ENCODE data around the gene IGLL5.

IGLL5 gene

DNA sequence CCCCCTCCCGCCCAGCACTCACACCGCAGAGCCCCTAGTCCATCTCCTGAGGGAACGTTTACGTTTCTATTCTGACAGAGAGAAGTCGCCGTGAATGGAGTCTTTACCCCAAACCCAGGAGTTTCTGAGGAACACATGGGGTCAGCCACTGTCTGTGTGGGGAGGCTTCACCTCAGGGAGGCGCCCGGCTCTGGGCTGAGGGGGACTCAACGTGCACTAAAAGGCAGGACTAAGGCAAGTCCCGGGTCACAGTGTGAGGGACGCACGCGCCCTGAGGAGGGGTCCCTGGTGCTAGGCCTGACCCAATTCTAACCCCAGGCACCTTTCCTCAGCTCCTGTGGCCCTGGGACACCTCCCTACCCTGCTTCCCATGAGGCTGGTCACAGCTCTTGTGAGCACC lies 32.5 kb upstream of the IGLL5 start:
- H3K4me3 ChIP-seq (ENCODE audit: low read depth, low read length) = no peak overlapping the region
- TF ChIP-seq, protein P1, sequence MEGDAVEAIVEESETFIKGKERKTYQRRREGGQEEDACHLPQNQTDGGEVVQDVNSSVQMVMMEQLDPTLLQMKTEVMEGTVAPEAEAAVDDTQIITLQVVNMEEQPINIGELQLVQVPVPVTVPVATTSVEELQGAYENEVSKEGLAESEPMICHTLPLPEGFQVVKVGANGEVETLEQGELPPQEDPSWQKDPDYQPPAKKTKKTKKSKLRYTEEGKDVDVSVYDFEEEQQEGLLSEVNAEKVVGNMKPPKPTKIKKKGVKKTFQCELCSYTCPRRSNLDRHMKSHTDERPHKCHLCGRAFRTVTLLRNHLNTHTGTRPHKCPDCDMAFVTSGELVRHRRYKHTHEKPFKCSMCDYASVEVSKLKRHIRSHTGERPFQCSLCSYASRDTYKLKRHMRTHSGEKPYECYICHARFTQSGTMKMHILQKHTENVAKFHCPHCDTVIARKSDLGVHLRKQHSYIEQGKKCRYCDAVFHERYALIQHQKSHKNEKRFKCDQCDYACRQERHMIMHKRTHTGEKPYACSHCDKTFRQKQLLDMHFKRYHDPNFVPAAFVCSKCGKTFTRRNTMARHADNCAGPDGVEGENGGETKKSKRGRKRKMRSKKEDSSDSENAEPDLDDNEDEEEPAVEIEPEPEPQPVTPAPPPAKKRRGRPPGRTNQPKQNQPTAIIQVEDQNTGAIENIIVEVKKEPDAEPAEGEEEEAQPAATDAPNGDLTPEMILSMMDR (IDR thresholded peaks at IDR 0.05; ENCODE audit: borderline replicate concordance, insufficient read depth, low read depth, low read length) = no peak

DNA sequence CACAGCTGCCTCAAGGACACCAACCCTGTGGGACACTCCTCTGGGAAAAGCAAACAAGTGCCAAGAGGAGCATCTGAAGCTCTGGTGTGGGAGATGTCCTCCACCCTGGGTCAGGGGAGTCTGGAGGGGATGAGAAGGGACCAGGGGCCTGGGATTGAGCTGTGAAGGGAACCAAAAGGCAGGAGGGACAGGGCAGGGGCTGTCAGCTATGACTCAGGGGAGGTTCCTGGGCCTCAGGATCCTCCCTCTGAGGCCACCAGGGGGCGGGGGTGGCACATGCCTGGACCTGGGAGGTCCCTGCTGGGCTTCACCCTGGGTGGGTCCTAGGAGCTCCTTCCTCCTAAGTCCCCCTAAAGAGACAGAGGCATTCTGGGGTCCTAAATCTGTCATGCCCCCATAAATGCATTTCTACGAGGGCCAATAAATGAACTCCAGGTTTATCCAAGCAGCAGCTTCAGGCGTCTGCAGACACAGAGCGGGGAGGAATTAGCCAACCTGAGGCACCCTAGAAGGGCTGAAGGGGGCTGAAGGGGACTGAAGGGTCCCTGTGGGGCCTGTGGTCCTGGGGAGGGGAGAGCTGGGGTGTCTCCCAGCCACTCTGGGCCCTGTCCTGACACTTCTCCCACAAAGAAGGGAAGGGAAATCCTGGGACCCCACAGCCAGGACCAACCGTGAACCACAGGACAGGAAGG lies 31.9 kb upstream of the IGLL5 start:
- TF ChIP-seq, protein P1 (IDR thresholded peaks at IDR 0.05; ENCODE audit: borderline replicate concordance, insufficient read depth, low read depth, low read length) = peak; percentile 76; the same call in 1 of the 2 replicates
- no peak overlapping the region for H3K4me3 ChIP-seq (ENCODE audit: low read depth, low read length)

DNA sequence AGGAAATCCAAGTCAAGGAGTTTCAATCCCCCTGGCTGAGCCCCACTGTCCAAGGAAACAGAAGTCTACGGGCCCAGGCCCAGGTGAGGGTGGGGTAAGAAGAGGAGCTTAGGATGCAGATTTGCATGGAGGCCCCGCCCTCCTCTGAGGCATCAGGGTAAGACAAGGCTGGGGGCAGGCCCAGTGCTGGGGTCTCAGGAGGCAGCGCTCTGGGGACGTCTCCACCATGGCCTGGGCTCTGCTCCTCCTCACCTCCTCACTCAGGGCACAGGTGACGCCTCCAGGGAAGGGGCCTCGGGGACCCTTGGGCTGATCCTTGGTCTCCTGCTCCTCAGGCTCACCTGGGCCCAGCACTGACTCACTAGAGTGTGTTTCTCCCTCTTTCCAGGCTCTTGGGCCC lies 31.3 kb upstream of the IGLL5 start:
- TF ChIP-seq, protein P1 (IDR thresholded peaks at IDR 0.05; ENCODE audit: borderline replicate concordance, insufficient read depth, low read depth, low read length) = no peak
- no peak overlapping the region for H3K4me3 ChIP-seq (ENCODE audit: low read depth, low read length)

DNA sequence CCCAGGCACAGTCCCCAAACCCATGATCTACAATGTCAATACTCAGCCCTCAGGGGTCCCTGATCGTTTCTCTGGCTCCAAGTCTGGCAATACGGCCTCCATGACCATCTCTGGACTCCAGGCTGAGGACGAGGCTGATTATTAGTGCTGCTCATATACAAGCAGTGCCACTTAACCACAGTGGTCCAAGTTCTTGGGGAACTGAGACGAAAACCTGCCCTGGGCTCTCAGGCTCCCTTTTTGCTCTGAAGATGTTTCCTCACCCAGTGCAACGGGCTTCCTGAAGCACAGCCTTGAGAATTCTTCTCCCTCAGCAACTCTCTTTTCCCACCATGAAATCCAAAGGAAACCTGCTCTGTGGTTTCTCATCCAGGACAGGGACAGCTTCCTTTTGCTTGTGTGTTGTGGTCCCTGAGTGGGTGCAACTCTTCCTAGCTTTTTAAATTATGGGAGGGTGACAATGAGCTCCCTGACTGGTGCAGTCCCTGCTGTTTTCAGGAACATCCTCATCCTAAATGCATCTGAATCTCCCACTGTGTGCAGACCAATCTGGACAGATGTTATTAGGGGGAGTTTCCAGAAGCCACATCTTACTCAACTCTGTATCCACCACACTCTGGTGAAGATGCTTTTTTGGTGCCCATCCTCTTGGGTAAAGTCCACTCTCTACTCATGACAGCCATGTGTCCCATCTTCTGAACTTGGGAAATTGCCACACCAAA lies 30.6 kb upstream of the IGLL5 start:
- H3K4me3 ChIP-seq (ENCODE audit: low read depth, low read length) = no peak overlapping the region
- TF ChIP-seq, protein P1 (IDR thresholded peaks at IDR 0.05; ENCODE audit: borderline replicate concordance, insufficient read depth, low read depth, low read length) = no peak

DNA sequence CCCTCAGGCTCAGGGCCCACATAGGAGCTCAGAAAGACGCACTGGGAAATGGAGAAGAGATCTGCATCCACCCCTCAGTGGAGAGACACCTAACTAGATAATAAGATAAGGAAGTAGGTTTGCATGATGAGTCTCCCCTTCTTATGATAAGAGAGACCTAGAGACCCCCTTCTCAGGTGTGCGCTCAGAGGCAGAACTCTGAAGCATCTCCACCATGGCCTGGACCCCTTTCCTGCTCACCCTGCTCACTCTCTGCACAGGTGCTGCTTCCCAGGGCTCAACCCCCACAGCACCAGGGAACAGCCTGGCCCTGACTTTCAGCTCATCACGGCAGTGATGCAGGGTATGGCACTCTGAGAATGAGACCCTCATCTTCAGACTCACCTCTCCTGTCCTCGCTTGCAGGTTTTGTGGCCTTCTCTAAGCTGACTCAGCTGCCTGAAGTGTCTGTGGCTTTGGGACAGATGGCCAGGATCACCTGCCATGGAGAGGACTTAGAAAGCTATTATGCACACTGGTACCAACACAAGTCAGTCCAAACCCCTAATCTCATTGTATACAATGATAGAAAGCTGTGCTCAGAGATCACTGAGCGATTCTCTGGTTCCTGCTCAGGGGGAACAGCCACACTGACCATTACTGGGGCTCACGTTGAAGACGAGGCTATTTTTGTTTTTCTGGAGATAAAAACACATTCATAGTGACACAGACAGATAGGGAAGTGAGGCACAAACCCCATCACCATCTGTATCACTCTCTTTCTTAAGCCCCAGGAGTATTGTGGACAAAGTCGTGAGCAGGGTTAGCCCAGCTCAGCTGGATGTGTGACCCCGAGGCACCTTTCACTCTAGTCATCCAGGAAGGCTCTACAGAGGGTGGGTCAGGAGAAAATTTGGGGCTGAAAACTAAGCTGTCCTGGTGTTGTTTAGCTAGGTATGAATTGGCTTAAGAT lies 29.7 kb upstream of the IGLL5 start:
- TF ChIP-seq, protein P1 (IDR thresholded peaks at IDR 0.05; ENCODE audit: borderline replicate concordance, insufficient read depth, low read depth, low read length) = no peak
- H3K4me3 ChIP-seq (ENCODE audit: low read depth, low read length) = no peak overlapping the region

DNA sequence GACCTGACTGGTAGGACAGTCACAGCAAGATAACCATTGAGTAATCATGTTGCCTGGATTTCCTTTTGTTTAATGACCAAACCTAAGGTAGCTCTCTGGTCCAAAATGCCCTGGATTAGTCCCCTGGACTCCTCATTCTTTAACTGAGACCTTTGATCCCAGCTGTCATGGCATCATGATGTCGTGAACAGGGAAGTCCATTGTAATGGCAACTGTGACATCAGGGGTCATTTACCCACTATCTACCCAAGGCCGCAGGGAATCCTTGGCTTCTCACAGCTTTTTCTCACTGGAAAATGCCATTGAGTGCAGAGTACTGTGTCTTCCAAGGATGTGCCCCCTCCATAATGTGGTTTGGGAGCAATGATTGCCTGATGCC lies 29.1 kb upstream of the IGLL5 start:
- H3K4me3 ChIP-seq (ENCODE audit: low read depth, low read length) = no peak overlapping the region
- TF ChIP-seq, protein P1 (IDR thresholded peaks at IDR 0.05; ENCODE audit: borderline replicate concordance, insufficient read depth, low read depth, low read length) = no peak

All from GM12875 (cell line).